ENCODE measurements around the gene CYP4F11. TPM values are rescaled to one million over a fixed set of nuclear protein-coding genes. Genes with fewer than 3 reads are reported as not detected.
"Not testable (repeated sequence)": the region's sequence is repeated elsewhere in the genome, so short reads cannot be mapped to it uniquely, and the experiment has no call there.

CYP4F11 gene
- total RNA-seq, 1 donor from 2014 or later, result 0.27 TPM

- ATAC-seq; intact Hi-C loops (cut with micrococcal nuclease); DNase-seq: not testable (repeated sequence)
These were observed 483 bp downstream of the CYP4F11 start for GRCh38 chr19:15933761-15934331.

DNA sequence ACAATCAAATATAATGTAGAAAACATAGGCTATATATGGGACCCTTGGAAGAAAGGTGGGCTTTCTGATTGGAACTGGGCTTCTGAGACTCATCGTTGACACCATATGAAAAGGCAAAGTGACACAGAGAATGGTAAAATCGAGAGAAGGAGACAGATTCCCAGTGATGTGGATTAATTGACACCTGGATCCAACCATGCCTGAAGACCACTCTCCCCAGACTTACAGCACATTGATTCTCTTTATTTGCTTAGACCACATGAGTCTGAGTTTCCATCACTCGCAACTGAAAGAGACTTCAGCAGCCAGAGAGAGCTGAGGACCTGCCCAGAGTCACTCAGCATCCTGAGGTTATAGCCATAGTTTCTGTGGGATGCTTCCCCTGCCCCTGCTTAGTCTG is 6.0 kb downstream of the CYP4F11 start:
- ATAC-seq, result no peak
- intact Hi-C loops (cut with micrococcal nuclease), result no loop called here
- DNase-seq, result no peak

DNA sequence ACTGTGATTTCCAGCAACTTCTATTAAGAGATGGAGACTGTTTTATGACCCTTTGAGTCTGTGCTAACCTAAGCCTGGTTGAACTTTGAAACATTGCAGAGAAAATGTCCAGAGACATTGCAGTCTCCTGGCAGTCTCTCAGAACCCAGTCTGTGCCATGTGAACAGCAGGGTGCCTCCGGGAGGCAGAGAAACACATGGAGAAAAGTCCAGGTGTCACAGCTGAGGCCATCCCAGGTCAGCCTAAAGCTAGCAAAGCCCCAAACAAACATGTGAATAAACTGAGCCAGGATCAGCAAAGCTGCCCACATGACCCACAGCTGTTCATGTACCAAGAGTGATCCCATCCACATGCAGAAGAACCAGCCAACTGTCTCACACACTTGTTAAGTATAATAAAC is 7.8 kb downstream of the CYP4F11 start:
- ATAC-seq (no peak), DNase-seq (no peak)
- intact Hi-C loops (cut with micrococcal nuclease), result no loop called here

DNA sequence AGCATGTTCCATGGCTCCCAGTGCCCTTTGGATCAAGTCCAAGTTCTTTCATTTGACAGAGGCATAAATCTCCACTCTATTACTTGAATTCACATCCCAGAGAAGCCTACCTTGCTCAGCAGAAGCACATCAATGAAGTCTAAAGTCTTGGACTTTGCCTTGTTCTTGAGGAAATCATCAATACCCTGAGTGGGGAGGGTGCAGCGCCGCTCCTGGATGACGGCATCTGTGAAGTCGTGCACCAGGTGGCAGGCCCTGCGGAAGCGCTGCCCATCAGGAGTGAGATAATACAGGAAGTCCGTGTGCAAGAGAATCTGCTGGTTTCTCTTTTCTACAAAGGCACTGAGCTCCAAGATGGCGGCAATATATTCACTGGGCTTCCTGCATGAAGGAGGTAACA is 10.6 kb downstream of the CYP4F11 start:
- intact Hi-C loops (cut with micrococcal nuclease), result no loop called here
- DNase-seq (no peak), ATAC-seq (no peak)

DNA sequence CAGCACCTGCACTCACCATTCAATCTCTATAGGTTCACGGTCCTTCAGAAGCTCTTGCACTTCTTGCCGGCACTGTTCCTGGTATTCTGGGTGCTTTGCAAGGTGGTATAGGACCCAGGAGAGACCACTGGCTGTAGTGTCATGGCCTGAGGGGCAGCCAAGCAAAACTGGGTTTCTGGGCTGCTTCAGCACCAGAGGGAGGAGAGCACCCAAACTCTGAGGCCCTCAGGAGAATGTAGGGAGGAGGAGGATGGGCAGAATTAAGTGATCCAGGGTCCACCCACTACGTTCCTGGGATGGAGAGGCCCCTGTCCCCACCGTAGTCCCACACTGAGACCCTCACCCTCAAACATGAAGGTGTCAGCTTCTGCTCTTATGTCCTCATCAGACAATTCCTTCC is 12.3 kb downstream of the CYP4F11 start:
- intact Hi-C loops (cut with micrococcal nuclease), result no loop called here

GRCh38 chr19:15919243-15919642 is 15.1 kb downstream of the CYP4F11 start:
- ATAC-seq (no peak), DNase-seq (no peak)
- intact Hi-C loops (cut with micrococcal nuclease), result no loop called here

More for the DNA sequence above, 12.3 kb downstream of the CYP4F11 start:
- ATAC-seq (no peak), DNase-seq (no peak)

DNA sequence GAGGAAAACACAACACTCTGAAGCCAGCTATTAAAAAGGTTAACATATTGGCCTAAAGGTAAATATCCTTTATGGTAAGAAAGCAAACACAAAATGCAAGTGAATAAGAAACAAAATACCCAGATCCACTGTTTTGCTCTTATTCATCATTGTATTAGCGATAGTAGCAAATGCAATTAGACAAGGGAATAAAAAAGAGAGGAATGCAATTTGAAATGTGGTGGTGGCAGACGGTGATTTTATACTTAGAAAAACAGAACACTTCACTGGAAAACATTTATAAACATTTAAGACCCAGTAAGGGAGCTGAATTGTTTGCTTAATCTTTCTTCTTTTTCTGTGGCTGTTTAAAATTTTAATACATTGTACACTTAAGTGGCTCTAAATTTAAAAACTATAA is 19.2 kb downstream of the CYP4F11 start:
- DNase-seq, result no peak
- ATAC-seq, result no peak
- intact Hi-C loops (cut with micrococcal nuclease), result no loop called here

DNA sequence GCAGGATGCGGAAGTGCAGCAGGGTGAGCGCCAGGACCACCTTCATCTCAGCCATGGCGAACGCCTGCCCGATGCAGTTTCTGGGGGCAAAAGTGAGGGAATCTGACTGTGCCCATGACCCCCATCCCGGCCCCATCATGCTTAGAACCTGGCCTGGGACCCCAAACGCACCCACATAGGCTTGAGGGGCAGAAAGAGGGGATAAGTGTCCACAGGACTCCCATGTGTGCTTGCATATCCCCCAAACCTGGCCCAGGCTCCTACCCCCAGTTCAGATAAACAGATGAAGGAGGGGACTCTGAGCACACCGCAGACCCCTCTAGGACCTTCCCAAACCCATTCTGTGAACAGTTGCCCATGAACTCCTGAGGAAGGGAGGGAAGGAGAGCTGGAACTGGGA is 20.5 kb downstream of the CYP4F11 start:
- DNase-seq (no peak), ATAC-seq (no peak)
- intact Hi-C loops (cut with micrococcal nuclease), result no loop called here

DNA sequence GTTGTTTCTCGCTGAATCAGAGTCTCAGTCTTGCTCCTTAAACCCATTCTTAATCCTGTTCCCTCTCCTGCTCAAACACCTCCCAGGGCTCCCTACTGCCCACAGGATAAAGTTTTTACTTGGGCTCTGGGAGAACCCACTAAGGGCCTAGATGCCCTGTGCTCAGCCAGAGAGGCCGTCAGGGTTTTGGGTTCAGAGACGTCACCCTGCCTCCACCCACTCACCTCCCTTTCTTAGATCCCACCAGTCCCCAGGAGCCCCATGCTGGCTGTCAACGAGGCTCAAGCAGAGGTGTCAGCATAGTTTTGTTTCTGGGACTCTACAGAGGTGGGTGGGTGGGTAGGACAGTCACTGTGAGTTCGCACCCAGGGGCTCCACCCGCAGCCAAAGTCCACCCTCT is 20.9 kb downstream of the CYP4F11 start:
- intact Hi-C loops (cut with micrococcal nuclease), result no loop called here
- ATAC-seq (no peak), DNase-seq (no peak)

- ATAC-seq, result no peak
- intact Hi-C loops (cut with micrococcal nuclease), result no loop called here
- DNase-seq, result no peak
These were observed 22.6 kb downstream of the CYP4F11 start for GRCh38 chr19:15911599-15912235.

GRCh38 chr19:15905026-15905425 is 29.3 kb downstream of the CYP4F11 start:
- intact Hi-C loops (cut with micrococcal nuclease), result no loop called here
- ATAC-seq (no peak), DNase-seq (no peak)

- ATAC-seq; intact Hi-C loops (cut with micrococcal nuclease); DNase-seq: not testable (repeated sequence)
These were observed 31.4 kb downstream of the CYP4F11 start for GRCh38 chr19:15902898-15903297.

GRCh38 chr19:15902254-15902653 is 32.1 kb downstream of the CYP4F11 start:
- ATAC-seq (no peak), DNase-seq (no peak)
- intact Hi-C loops (cut with micrococcal nuclease), result no loop called here

DNA sequence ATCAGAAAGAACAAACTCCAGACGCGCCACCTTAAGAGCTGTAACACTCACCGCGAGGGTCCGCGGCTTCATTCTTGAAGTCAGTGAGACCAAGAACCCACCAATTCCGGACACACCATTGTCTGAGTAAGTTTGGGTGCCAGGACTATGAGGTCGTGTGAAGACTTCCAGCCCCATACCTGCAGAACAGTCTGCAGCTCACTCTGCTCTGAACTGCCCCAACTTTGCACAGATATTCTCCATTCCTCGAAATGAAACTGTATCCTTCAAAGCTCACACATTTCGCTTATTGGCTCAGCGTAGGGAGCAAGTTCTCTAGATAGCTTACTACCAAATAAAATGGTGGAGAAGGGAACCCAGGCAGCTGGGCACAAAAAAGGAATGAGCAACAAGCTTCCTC is 33.8 kb downstream of the CYP4F11 start:
- DNase-seq, result no peak
- no peak for ATAC-seq
- intact Hi-C loops (cut with micrococcal nuclease), result no loop called here

GRCh38 chr19:15900032-15900431 is 34.3 kb downstream of the CYP4F11 start:
- ATAC-seq; DNase-seq; intact Hi-C loops (cut with micrococcal nuclease): not testable (repeated sequence)

DNA sequence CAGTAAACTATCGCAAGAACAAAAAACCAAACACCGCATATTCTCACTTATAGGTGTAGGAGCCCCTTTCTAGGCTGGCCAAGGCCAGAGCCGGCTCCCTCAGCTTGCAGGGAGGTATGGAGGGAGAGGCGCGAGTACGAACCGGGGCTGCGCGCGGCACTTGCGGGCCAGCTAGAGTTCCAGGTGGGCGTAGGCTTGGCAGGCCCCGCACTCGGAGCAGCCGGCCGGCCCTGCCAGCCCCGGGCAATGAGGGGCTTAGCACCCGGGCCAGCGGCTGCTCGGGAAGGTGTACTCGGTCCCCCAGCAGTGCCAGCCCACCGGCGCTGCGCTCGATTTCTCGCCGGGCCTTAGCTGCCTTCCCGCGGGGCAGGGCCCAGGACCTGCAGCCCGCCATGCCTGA is 34.8 kb downstream of the CYP4F11 start:
- intact Hi-C loops (cut with micrococcal nuclease); ATAC-seq; DNase-seq: not testable (repeated sequence)

- DNase-seq (no peak), ATAC-seq (no peak)
- intact Hi-C loops (cut with micrococcal nuclease), result no loop called here
These were observed 36.5 kb downstream of the CYP4F11 start, which contains the start of gene CYP4F2 for GRCh38 chr19:15897738-15898276. TSS of gene CYP4F2 (minus strand) at chr19:15898074. CDS start at chr19:15897611, 463 bp downstream.

GRCh38 chr19:15897026-15897737 is 37.1 kb downstream of the CYP4F11 start:
- DNase-seq (no peak), ATAC-seq (no peak)
- intact Hi-C loops (cut with micrococcal nuclease), result no loop called here

DNA sequence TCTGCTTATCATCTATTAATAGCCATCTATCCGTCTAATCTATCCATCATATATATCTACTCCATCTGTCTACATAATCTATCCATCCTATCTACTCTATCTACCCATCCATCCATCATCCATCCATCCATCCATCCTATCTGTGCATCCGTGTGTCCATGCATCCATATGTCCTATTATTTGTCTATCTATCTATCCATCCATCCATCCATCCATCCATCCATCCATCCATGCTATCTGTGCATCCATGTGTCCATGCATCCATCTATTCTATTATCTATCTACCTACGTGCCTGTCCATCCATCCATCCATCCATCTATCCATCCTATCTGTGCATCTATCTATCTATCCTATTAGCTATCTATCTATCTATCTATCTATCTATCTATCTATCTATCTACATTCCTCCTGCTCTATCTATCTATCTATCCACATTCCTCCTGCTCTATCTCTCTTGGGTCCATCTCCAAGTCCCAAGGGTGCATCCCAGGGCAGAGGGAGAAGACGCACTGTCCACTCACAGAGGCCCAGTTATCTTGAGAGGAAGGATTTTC is 38.4 kb downstream of the CYP4F11 start:
- intact Hi-C loops (cut with micrococcal nuclease), result no loop called here
- no peak for ATAC-seq
- no peak for DNase-seq

- intact Hi-C loops (cut with micrococcal nuclease), result no loop called here
- DNase-seq (no peak), ATAC-seq (no peak)
These were observed 40.0 kb downstream of the CYP4F11 start for GRCh38 chr19:15894359-15894758.

All from left ventricle myocardium superior (tissue), 1 donor.